Measurements from ENCODE around the gene DUS1L. TPM values are rescaled to one million over a fixed set of nuclear protein-coding genes. Genes with fewer than 3 reads are reported as not detected.

The DUS1L gene
- total RNA-seq, 1 experiment from 2014 or later = 126 TPM

- peaks cover 53% of the 10 kb centered on the region for H3K36me3 ChIP-seq
- DNase-seq = no peak
- H3K9me3 ChIP-seq (replicated peaks) = no peaks in the 10 kb centered on the region
- peak overlapping the region; percentile 77 for H3K4me3 ChIP-seq
- H3K4me1 ChIP-seq = peaks cover 14% of the 10 kb centered on the region
- no peaks in the 10 kb centered on the region for H3K27me3 ChIP-seq
- no peak overlapping the region for H3K27ac ChIP-seq
Measured at GRCh38 chr17:82095777-82096708, 30.4 kb upstream of the DUS1L start.

- no peak overlapping the region for H3K4me3 ChIP-seq
- H3K36me3 ChIP-seq = peaks cover 62% of the 10 kb centered on the region
- no peak for DNase-seq
Measured at GRCh38 chr17:82094931-82095776, 29.6 kb upstream of the DUS1L start.

GRCh38 chr17:82092995-82093751, 27.6 kb upstream of the DUS1L start:
- Histone ChIP-seq H3K27me3 (no peaks in the 10 kb centered on the region), H3K27ac (no peak overlapping the region), H3K9me3 (replicated peaks) (no peaks in the 10 kb centered on the region), H3K36me3 (peaks cover 81% of the 10 kb centered on the region), H3K4me1 (peaks cover 3% of the 10 kb centered on the region; the same call in 1 of the 2 replicates), H3K4me3 (no peak overlapping the region)
- DNase-seq = no peak

More at GRCh38 chr17:82094931-82095776, 29.6 kb upstream of the DUS1L start:
- Histone ChIP-seq H3K4me1 (peaks cover 13% of the 10 kb centered on the region), H3K27ac (no peak overlapping the region), H3K27me3 (no peaks in the 10 kb centered on the region), H3K9me3 (replicated peaks) (no peaks in the 10 kb centered on the region)

GRCh38 chr17:82092628-82092994, 27.0 kb upstream of the DUS1L start:
- Histone ChIP-seq H3K4me3 (no peak overlapping the region), H3K36me3 (peaks cover 87% of the 10 kb centered on the region)
- no peak for DNase-seq

GRCh38 chr17:82092094-82092586, 26.5 kb upstream of the DUS1L start:
- Histone ChIP-seq H3K36me3 (peaks cover 92% of the 10 kb centered on the region), H3K9me3 (replicated peaks) (no peaks in the 10 kb centered on the region), H3K27me3 (no peaks in the 10 kb centered on the region), H3K27ac (no peak overlapping the region), H3K4me3 (no peak overlapping the region), H3K4me1 (peaks cover 3% of the 10 kb centered on the region; the same call in 1 of the 2 replicates)
- DNase-seq = no peak

More at GRCh38 chr17:82092628-82092994, 27.0 kb upstream of the DUS1L start:
- Histone ChIP-seq H3K27ac (no peak overlapping the region), H3K9me3 (replicated peaks) (no peaks in the 10 kb centered on the region), H3K4me1 (peaks cover 3% of the 10 kb centered on the region; the same call in 1 of the 2 replicates), H3K27me3 (no peaks in the 10 kb centered on the region)

GRCh38 chr17:82091264-82092066, 25.9 kb upstream of the DUS1L start:
- H3K27ac ChIP-seq = no peak overlapping the region
- H3K36me3 ChIP-seq = peaks cover 96% of the 10 kb centered on the region

GRCh38 chr17:82090549-82091263, 25.1 kb upstream of the DUS1L start:
- peaks cover 96% of the 10 kb centered on the region for H3K36me3 ChIP-seq

More at GRCh38 chr17:82091264-82092066, 25.9 kb upstream of the DUS1L start:
- no peak for DNase-seq
- no peak overlapping the region for H3K4me3 ChIP-seq
- H3K9me3 ChIP-seq (replicated peaks) = no peaks in the 10 kb centered on the region
- H3K27me3 ChIP-seq = no peaks in the 10 kb centered on the region
- peaks cover 3% of the 10 kb centered on the region; the same call in 1 of the 2 replicates for H3K4me1 ChIP-seq

GRCh38 chr17:82089723-82090548, 24.3 kb upstream of the DUS1L start:
- no peak for DNase-seq
- H3K27ac ChIP-seq = no peak overlapping the region
- H3K9me3 ChIP-seq (replicated peaks) = no peaks in the 10 kb centered on the region
- no peaks in the 10 kb centered on the region for H3K4me1 ChIP-seq
- H3K36me3 ChIP-seq = peaks cover 96% of the 10 kb centered on the region
- H3K4me3 ChIP-seq = no peak overlapping the region
- H3K27me3 ChIP-seq = no peaks in the 10 kb centered on the region

More at GRCh38 chr17:82090549-82091263, 25.1 kb upstream of the DUS1L start:
- H3K4me1 ChIP-seq = no peaks in the 10 kb centered on the region
- no peak for DNase-seq
- no peak overlapping the region for H3K27ac ChIP-seq
- no peaks in the 10 kb centered on the region for H3K9me3 ChIP-seq (replicated peaks)
- H3K4me3 ChIP-seq = no peak overlapping the region
- H3K27me3 ChIP-seq = no peaks in the 10 kb centered on the region

GRCh38 chr17:82088838-82089722, 23.5 kb upstream of the DUS1L start:
- no peak overlapping the region for H3K4me3 ChIP-seq

GRCh38 chr17:82087961-82088837, 22.6 kb upstream of the DUS1L start:
- H3K36me3 ChIP-seq = peaks cover 100% of the 10 kb centered on the region
- no peaks in the 10 kb centered on the region for H3K9me3 ChIP-seq (replicated peaks)
- no peak overlapping the region for H3K27ac ChIP-seq
- no peak for DNase-seq
- H3K4me1 ChIP-seq = no peaks in the 10 kb centered on the region
- no peaks in the 10 kb centered on the region for H3K27me3 ChIP-seq
- H3K4me3 ChIP-seq = no peak overlapping the region

More at GRCh38 chr17:82088838-82089722, 23.5 kb upstream of the DUS1L start:
- no peak for DNase-seq
- peaks cover 99% of the 10 kb centered on the region for H3K36me3 ChIP-seq
- no peaks in the 10 kb centered on the region for H3K27me3 ChIP-seq
- no peak overlapping the region for H3K27ac ChIP-seq
- H3K9me3 ChIP-seq (replicated peaks) = no peaks in the 10 kb centered on the region
- H3K4me1 ChIP-seq = no peaks in the 10 kb centered on the region
